ENCODE data around the gene COA1.

Gene COA1

GRCh38 chr7:43647339-43647672, 82.0 kb downstream of the COA1 start:
- H3K27me3 ChIP-seq (ENCODE audit: insufficient read depth, poor library complexity, severe bottlenecking) = no peaks in the 10 kb centered on the region
- ATAC-seq (ENCODE audit: low read depth) (no peak), DNase-seq (ENCODE audit: low spot score) (no peak)
- no peak for TF ChIP-seq CTCF (IDR thresholded peaks at IDR 0.05; ENCODE audit: poor library complexity, severe bottlenecking)
- H3K27ac ChIP-seq (ENCODE audit: poor library complexity, severe bottlenecking) = peak overlapping the region; percentile 99
- no peak overlapping the region for H3K4me3 ChIP-seq (ENCODE audit: severe bottlenecking)
- peaks cover 51% of the 10 kb centered on the region for H3K36me3 ChIP-seq (ENCODE audit: low read depth)
- peaks cover 53% of the 10 kb centered on the region for H3K4me1 ChIP-seq (ENCODE audit: insufficient read depth, poor library complexity, severe bottlenecking)
- no peaks in the 10 kb centered on the region for H3K9me3 ChIP-seq (ENCODE audit: severe bottlenecking)

- DNase-seq (ENCODE audit: low spot score) = no peak
These were observed 82.6 kb downstream of the COA1 start for GRCh38 chr7:43646603-43647338.

DNA sequence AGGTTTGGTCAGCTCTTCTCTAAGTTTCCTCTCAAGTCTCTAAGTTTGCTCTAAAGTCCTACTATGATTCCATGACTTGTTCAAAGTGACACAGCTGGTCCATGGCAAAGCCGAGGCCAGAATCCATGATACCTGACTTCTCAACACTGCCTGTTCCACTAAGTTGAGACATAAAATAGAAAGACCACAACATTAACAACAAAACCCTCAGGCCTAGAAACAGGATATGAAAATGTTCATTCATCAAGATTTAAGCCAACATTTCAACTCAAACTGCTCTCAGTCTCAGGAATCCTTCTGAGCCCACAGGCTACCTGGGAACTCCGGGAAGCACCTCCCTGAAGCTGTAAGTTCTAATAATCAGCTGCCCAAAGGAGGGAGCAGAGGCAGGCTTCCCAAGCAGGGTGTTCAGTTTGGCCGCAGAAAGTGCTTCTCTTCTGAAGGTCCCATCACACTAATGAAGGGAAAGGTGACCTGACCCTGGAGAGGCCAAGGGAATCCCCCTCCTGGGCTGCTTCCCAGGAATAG, 83.6 kb downstream of the COA1 start:
- H3K4me1 ChIP-seq (ENCODE audit: insufficient read depth, poor library complexity, severe bottlenecking) = peaks cover 46% of the 10 kb centered on the region
- no peak overlapping the region for H3K4me3 ChIP-seq (ENCODE audit: severe bottlenecking)
- no peaks in the 10 kb centered on the region for H3K9me3 ChIP-seq (ENCODE audit: severe bottlenecking)
- ATAC-seq (ENCODE audit: low read depth) (no peak), DNase-seq (ENCODE audit: low spot score) (no peak)
- TF ChIP-seq CTCF (IDR thresholded peaks at IDR 0.05; ENCODE audit: poor library complexity, severe bottlenecking) = no peak
- H3K27ac ChIP-seq (ENCODE audit: poor library complexity, severe bottlenecking) = peak overlapping the region; percentile 99
- no peaks in the 10 kb centered on the region for H3K27me3 ChIP-seq (ENCODE audit: insufficient read depth, poor library complexity, severe bottlenecking)
- H3K36me3 ChIP-seq (ENCODE audit: low read depth) = peaks cover 57% of the 10 kb centered on the region

More at GRCh38 chr7:43646603-43647338, 82.6 kb downstream of the COA1 start:
- no peak for ATAC-seq (ENCODE audit: low read depth)
- H3K36me3 ChIP-seq (ENCODE audit: low read depth) = peaks cover 51% of the 10 kb centered on the region
- H3K27ac ChIP-seq (ENCODE audit: poor library complexity, severe bottlenecking) = peak overlapping the region; percentile 99
- no peak for TF ChIP-seq CTCF (IDR thresholded peaks at IDR 0.05; ENCODE audit: poor library complexity, severe bottlenecking)
- no peaks in the 10 kb centered on the region for H3K27me3 ChIP-seq (ENCODE audit: insufficient read depth, poor library complexity, severe bottlenecking)
- no peaks in the 10 kb centered on the region for H3K9me3 ChIP-seq (ENCODE audit: severe bottlenecking)
- no peak overlapping the region for H3K4me3 ChIP-seq (ENCODE audit: severe bottlenecking)
- H3K4me1 ChIP-seq (ENCODE audit: insufficient read depth, poor library complexity, severe bottlenecking) = peaks cover 53% of the 10 kb centered on the region

- Histone ChIP-seq H3K9me3 (ENCODE audit: severe bottlenecking) (no peaks in the 10 kb centered on the region), H3K36me3 (ENCODE audit: low read depth) (peaks cover 72% of the 10 kb centered on the region), H3K4me3 (ENCODE audit: severe bottlenecking) (no peak overlapping the region), H3K27me3 (ENCODE audit: insufficient read depth, poor library complexity, severe bottlenecking) (no peaks in the 10 kb centered on the region), H3K27ac (ENCODE audit: poor library complexity, severe bottlenecking) (peak overlapping the region; percentile 97), H3K4me1 (ENCODE audit: insufficient read depth, poor library complexity, severe bottlenecking) (peaks cover 45% of the 10 kb centered on the region)
- ATAC-seq (ENCODE audit: low read depth) = no peak
- no peak for TF ChIP-seq CTCF (IDR thresholded peaks at IDR 0.05; ENCODE audit: poor library complexity, severe bottlenecking)
- DNase-seq (ENCODE audit: low spot score) = no peak
These were observed 85.5 kb downstream of the COA1 start for GRCh38 chr7:43643846-43644245.
